NCI-H2171 treated with DMSO at 0.1 percent for 48 hours (cell line): ENCODE data around the gene RNPS1.
"Not testable (repeated sequence)": the region's sequence is repeated elsewhere in the genome, so short reads cannot be mapped to it uniquely, and the experiment has no call there.

Source experiments
- DNase-seq: peaks from one replicate; lab custom pipeline; 2025; lab: John Stamatoyannopoulos, UW

Gene RNPS1

GRCh38 chr16:2257726-2258125, 10.2 kb downstream of the RNPS1 start:
- DNase-seq, result no peak

- no peak for DNase-seq
Measured at GRCh38 chr16:2256531-2257140, 11.3 kb downstream of the RNPS1 start.

- no peak for DNase-seq
Measured at GRCh38 chr16:2253293-2253692, 14.6 kb downstream of the RNPS1 start.

- no peak for DNase-seq
Measured at GRCh38 chr16:2252806-2253148, 15.1 kb downstream of the RNPS1 start.

- peak; percentile 80 for DNase-seq
Measured at GRCh38 chr16:2251296-2252111, 16.4 kb downstream of the RNPS1 start, which contains the start of gene ECI1. Gene ECI1 (minus strand): TSS chr16:2251587. CDS start chr16:2251566, 21 bp downstream.

- peak; percentile 39 for DNase-seq
Measured at GRCh38 chr16:2250652-2251295, 17.2 kb downstream of the RNPS1 start.

GRCh38 chr16:2246301-2246885, 21.5 kb downstream of the RNPS1 start:
- DNase-seq, result no peak

- DNase-seq, result no peak
Measured at GRCh38 chr16:2244926-2245795, 22.8 kb downstream of the RNPS1 start.

GRCh38 chr16:2244301-2244700, 23.6 kb downstream of the RNPS1 start:
- no peak for DNase-seq

GRCh38 chr16:2243781-2244180, 24.1 kb downstream of the RNPS1 start:
- DNase-seq, result no peak

GRCh38 chr16:2243031-2243528, 24.8 kb downstream of the RNPS1 start:
- no peak for DNase-seq

GRCh38 chr16:2242598-2242997, 25.3 kb downstream of the RNPS1 start:
- no peak for DNase-seq

GRCh38 chr16:2240331-2240730, 27.6 kb downstream of the RNPS1 start:
- DNase-seq, result not testable (repeated sequence)

GRCh38 chr16:2238838-2239675, 28.9 kb downstream of the RNPS1 start:
- no peak for DNase-seq

GRCh38 chr16:2238150-2238837, 29.6 kb downstream of the RNPS1 start:
- peak; percentile 10 for DNase-seq

- peak; percentile 11 for DNase-seq
Measured at GRCh38 chr16:2237493-2238149, 30.3 kb downstream of the RNPS1 start.

GRCh38 chr16:2237102-2237482, 30.8 kb downstream of the RNPS1 start:
- DNase-seq, result no peak

- DNase-seq, result no peak
Measured at GRCh38 chr16:2236337-2237101, 31.4 kb downstream of the RNPS1 start, which contains the start of gene DNASE1L2. Gene DNASE1L2 (plus strand): TSS chr16:2236444. CDS start chr16:2236817, 373 bp downstream.
